ENCODE data around the gene OR7C2.
A peak's percentile ranks its signal among the peaks of the same experiment; 100 is the strongest.
"Not testable (repeated sequence)": the region's sequence is repeated elsewhere in the genome, so short reads cannot be mapped to it uniquely, and the experiment has no call there.

OR7C2 gene

GRCh38 chr19:14943601-14944000, 2.3 kb downstream of the OR7C2 start:
- DNase-seq (ENCODE audit: low read depth), result peak; percentile 29
- no peak for TF ChIP-seq CTCF (conservative IDR thresholded peaks at IDR 0.05; ENCODE audit: low read depth, low read length)
- H3K4me3 ChIP-seq (ENCODE audit: low read depth, low read length), result no peak overlapping the region

DNA sequence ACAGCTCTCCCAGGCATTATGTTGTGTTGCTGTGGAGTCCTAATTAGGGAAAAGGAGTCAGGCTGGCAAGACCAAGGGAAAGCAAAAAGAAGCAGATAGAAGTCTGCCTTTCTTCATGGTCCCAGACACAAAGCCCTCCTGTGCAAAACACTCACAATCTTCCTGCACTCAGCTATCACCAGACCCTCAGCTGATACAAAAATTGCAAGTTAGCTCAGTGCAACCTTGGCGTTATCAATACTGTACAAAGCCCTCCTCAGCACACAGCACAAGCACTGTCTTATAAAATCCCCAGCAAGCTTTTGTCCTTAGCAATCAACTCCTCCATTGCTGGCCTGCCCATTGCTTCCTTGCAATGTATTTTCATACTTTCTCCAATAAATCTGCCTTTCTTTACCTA, 3.2 kb downstream of the OR7C2 start:
- no peak overlapping the region for H3K4me3 ChIP-seq (ENCODE audit: low read depth, low read length)
- no peak for TF ChIP-seq CTCF (conservative IDR thresholded peaks at IDR 0.05; ENCODE audit: low read depth, low read length)
- DNase-seq (ENCODE audit: low read depth), result no peak

GRCh38 chr19:14949413-14949812, 8.1 kb downstream of the OR7C2 start:
- H3K4me3 ChIP-seq (ENCODE audit: low read depth, low read length); DNase-seq (ENCODE audit: low read depth): not testable (repeated sequence)

GRCh38 chr19:14949876-14950275, 8.6 kb downstream of the OR7C2 start:
- DNase-seq (ENCODE audit: low read depth), result no peak
- TF ChIP-seq CTCF (conservative IDR thresholded peaks at IDR 0.05; ENCODE audit: low read depth, low read length), result no peak

DNA sequence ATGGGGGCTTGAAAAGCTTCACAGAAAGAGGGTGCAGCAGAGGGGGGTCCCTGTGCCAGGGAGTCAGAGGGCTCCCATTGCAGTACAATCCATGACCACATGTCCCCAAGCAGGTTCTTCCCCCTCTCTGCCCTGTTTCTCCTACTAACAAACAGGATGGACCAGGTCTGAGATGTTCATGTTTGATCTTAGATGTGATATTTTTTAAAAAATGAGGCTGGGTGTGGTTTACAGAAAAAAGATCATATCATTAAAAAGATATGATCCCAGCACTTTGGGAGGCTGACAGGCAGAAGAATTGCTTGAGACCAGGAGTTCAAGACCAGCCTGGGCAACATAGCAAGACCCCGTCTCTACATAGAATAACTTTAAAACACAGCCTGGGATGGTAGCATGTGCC, 9.1 kb downstream of the OR7C2 start:
- TF ChIP-seq CTCF (conservative IDR thresholded peaks at IDR 0.05; ENCODE audit: low read depth, low read length), result no peak
- DNase-seq (ENCODE audit: low read depth), result no peak
- H3K4me3 ChIP-seq (ENCODE audit: low read depth, low read length), result no peak overlapping the region

More at GRCh38 chr19:14949876-14950275, 8.6 kb downstream of the OR7C2 start:
- no peak overlapping the region for H3K4me3 ChIP-seq (ENCODE audit: low read depth, low read length)

DNA sequence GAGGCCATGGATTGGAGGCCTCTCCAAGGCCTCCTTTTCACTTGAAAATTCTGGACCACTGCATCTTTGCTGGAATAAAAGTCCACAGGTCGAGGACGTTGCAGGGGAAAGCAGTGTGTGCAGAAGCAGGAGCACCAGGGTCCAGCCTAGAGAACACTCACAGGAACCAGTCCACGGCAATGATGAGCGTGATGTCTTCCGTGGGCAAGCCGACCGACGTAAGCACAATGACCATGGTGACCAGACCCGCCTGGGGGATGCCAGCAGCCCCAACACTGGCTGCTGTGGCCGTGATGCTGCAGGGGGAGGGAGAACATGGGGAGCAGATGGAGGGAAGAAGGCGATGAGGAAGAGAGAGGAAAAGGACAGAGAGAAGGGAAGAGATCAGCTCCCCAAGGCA, 11.5 kb downstream of the OR7C2 start:
- no peak for DNase-seq (ENCODE audit: low read depth)
- no peak for TF ChIP-seq CTCF (conservative IDR thresholded peaks at IDR 0.05; ENCODE audit: low read depth, low read length)
- H3K4me3 ChIP-seq (ENCODE audit: low read depth, low read length), result no peak overlapping the region

DNA sequence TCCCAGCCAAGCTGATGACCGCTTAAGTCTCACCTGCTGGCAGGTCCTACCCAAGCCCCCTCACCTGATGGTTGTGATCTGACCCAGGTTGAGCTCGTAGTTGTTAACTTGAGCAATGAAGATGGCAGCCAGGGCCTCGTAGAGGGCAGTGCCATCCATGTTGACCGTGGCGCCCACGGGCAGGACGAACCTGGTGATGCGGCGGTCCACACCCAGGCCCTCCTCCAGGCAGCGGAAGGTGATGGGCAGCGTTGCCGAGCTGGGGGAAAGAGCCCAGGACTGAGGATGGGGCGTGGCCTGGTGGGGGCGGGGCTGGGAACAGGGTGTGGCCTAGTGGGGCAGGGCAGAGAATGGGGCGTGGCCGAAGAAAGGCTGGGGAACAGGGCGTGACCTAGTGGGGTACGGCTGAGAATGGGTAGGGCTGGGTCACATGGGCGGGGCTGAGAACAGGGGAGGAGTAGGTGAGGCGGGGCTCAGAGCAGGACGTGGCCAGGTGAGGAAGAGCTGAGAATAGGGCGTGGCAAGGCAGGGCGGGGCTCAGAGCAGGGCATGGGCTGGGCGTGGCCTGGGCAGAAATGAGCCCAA, 12.9 kb downstream of the OR7C2 start:
- DNase-seq (ENCODE audit: low read depth), result no peak

More for the DNA sequence above, 12.9 kb downstream of the OR7C2 start:
- no peak overlapping the region for H3K4me3 ChIP-seq (ENCODE audit: low read depth, low read length)
- no peak for TF ChIP-seq CTCF (conservative IDR thresholded peaks at IDR 0.05; ENCODE audit: low read depth, low read length)

All from choroid plexus epithelial cell (primary cell).